Measurements from ENCODE around the gene CADM3. TPM values are rescaled to one million over a fixed set of nuclear protein-coding genes. Genes with fewer than 3 reads are reported as not detected.
A peak's percentile ranks its signal among the peaks of the same experiment; 100 is the strongest.

Gene CADM3
- total and polyA plus RNA-seq, 2 experiments from 2014 or later, result 2.0 to 4.4 TPM

- TF ChIP-seq ZNF462 (CRISPR knock-in tag; IDR thresholded peaks at IDR 0.05) (no peak), REST (IDR thresholded peaks at IDR 0.05; ENCODE audit: unreplicated experiment) (no peak)
Measured at GRCh38 chr1:159229260-159229885, 58.0 kb downstream of the CADM3 start (continued).

- Histone ChIP-seq H3K4me1 (ENCODE audit: insufficient read depth) (no peaks in the 10 kb centered on the region), H3K4me2 (no peak overlapping the region), H3F3A (replicated peaks; ENCODE audit: low read depth) (no peaks in the 10 kb centered on the region), H3K4me3 (no peak overlapping the region), H3K36me3 (ENCODE audit: insufficient read depth) (no peaks in the 10 kb centered on the region), H3K79me2 (replicated peaks; ENCODE audit: insufficient read depth) (no peaks in the 10 kb centered on the region), H3K9me2 (ENCODE audit: insufficient read depth) (no peaks in the 10 kb centered on the region), H3K27me3 (ENCODE audit: insufficient read depth) (no peaks in the 10 kb centered on the region), H2AFZ (0 out of 2 replicates have a peak overlapping the region, but pooled peaks have one; percentile 69), H4K20me1 (replicated peaks; ENCODE audit: insufficient read depth) (no peaks in the 10 kb centered on the region), H3K27ac (ENCODE audit: low read depth) (no peak overlapping the region)
- Mint-ChIP-seq H3K4me1 (peaks cover 3% of the 10 kb centered on the region; the same call in 1 of the 3 replicates), H3K27me3 (ENCODE audit: insufficient read depth, low read depth, poor library complexity) (no peaks in the 10 kb centered on the region), H3K9me3 (no peaks in the 10 kb centered on the region), H3K27ac (no peak overlapping the region), H3K36me3 (ENCODE audit: low read depth) (no peaks in the 10 kb centered on the region), H3K4me3 (no peak overlapping the region)
- ATAC-seq (no peak), DNase-seq (ENCODE audit: low spot score) (no peak)
- no peak for TF ChIP-seq CTCF (conservative IDR thresholded peaks at IDR 0.05; ENCODE audit: low read depth in 2 of 2)
- no peak for TF ChIP-seq STAT1 (IDR thresholded peaks at IDR 0.05; ENCODE audit: unreplicated experiment)
- TF ChIP-seq ZNF114 (CRISPR knock-in tag; IDR thresholded peaks at IDR 0.05), result no peak
Measured at GRCh38 chr1:159229896-159230295, 58.5 kb downstream of the CADM3 start.
